SK-N-SH (cell line): ENCODE results near the gene DIS3L2.
"Not testable (repeated sequence)": the region's sequence is repeated elsewhere in the genome, so short reads cannot be mapped to it uniquely, and the experiment has no call there.

Source experiments
- ELF1 ChIP-seq: IDR thresholded peaks from 2 replicates; pipeline ENCODE4 v1.4.0; 2012
- FOSL2 ChIP-seq: IDR thresholded peaks from 2 replicates; pipeline ENCODE4 v1.4.0; 2012; ENCODE audit warnings: low read depth, mild to moderate bottlenecking, moderate library complexity, borderline replicate concordance
- YY1 ChIP-seq: IDR thresholded peaks from 2 replicates; pipeline ENCODE4 v1.4.0; 2012; ENCODE audit warnings: low read depth, mild to moderate bottlenecking

- not testable (repeated sequence) for TF ChIP-seq FOSL2, YY1, ELF1
Measured at GRCh38 chr2:232335206-232335858, 373.8 kb downstream of the DIS3L2 start.
